ENCODE results near the gene CYP46A1.

CYP46A1 gene

GRCh38 chr14:99645545-99646505 is 38.3 kb upstream of the CYP46A1 start:
- Histone ChIP-seq H3K36me3 (ENCODE audit: control insufficient read depth, insufficient read depth, low read length) (no peaks in the 10 kb centered on the region), H3K9me3 (ENCODE audit: control insufficient read depth, low read length) (no peaks in the 10 kb centered on the region), H3K27ac (ENCODE audit: low read depth, low read length, severe bottlenecking) (no peak overlapping the region), H3K4me3 (ENCODE audit: extremely low read depth, insufficient read depth, low read length, poor library complexity, severe bottlenecking) (peak overlapping the region; percentile 22), H3K4me1 (ENCODE audit: control insufficient read depth, insufficient read depth, low read length, poor library complexity, severe bottlenecking) (peaks cover 3% of the 10 kb centered on the region)
- 63 to 67% methylated on average over 26 of the region's 32 CpGs for WGBS, 2 experiments (ENCODE audit: insufficient coverage in 2 of 2)

- no peak overlapping the region for H3K4me3 ChIP-seq (ENCODE audit: extremely low read depth, insufficient read depth, low read length, poor library complexity, severe bottlenecking)
- H3K36me3 ChIP-seq (ENCODE audit: control insufficient read depth, insufficient read depth, low read length): no peaks in the 10 kb centered on the region
- H3K4me1 ChIP-seq (ENCODE audit: control insufficient read depth, insufficient read depth, low read length, poor library complexity, severe bottlenecking): peaks cover 3% of the 10 kb centered on the region
- no peaks in the 10 kb centered on the region for H3K9me3 ChIP-seq (ENCODE audit: control insufficient read depth, low read length)
- 72 to 78% methylated on average over 4 to 6 of the region's 7 CpGs for WGBS, 2 experiments (ENCODE audit: insufficient coverage in 2 of 2)
- H3K27ac ChIP-seq (ENCODE audit: low read depth, low read length, severe bottlenecking): no peak overlapping the region
These were observed 36.7 kb upstream of the CYP46A1 start for GRCh38 chr14:99647411-99647810.

- no peaks in the 10 kb centered on the region for H3K9me3 ChIP-seq (ENCODE audit: control insufficient read depth, low read length)
- peaks cover 3% of the 10 kb centered on the region for H3K4me1 ChIP-seq (ENCODE audit: control insufficient read depth, insufficient read depth, low read length, poor library complexity, severe bottlenecking)
- H3K36me3 ChIP-seq (ENCODE audit: control insufficient read depth, insufficient read depth, low read length): no peaks in the 10 kb centered on the region
- WGBS, 2 experiments (ENCODE audit: insufficient coverage in 2 of 2): 85 to 93% methylated on average over 7 to 8 of the region's 8 CpGs
- no peak overlapping the region for H3K4me3 ChIP-seq (ENCODE audit: extremely low read depth, insufficient read depth, low read length, poor library complexity, severe bottlenecking)
- H3K27ac ChIP-seq (ENCODE audit: low read depth, low read length, severe bottlenecking): no peak overlapping the region
These were observed 35.9 kb upstream of the CYP46A1 start for GRCh38 chr14:99648027-99648784.

DNA sequence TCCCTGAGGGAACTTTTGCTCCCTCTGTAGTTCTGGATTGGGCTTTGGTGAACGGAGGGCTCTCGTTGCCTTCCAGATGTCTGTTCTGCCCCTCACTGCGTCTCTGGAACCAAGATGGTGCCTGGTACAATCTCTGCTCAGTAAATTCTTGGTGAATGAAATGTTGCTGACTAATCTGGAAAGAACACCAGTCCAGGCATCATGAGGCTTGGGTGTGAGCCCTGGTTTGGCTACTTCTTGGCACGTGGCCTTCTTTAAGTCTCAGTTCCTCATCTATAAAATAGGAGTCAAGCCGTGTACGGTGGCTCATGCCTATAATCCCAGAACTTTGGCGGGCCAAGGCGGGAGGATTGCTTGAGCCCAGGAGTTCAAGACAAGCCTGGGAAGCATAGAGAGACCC is 34.9 kb upstream of the CYP46A1 start:
- H3K27ac ChIP-seq (ENCODE audit: low read depth, low read length, severe bottlenecking): no peak overlapping the region
- no peaks in the 10 kb centered on the region for H3K36me3 ChIP-seq (ENCODE audit: control insufficient read depth, insufficient read depth, low read length)
- H3K4me3 ChIP-seq (ENCODE audit: extremely low read depth, insufficient read depth, low read length, poor library complexity, severe bottlenecking): no peak overlapping the region
- H3K4me1 ChIP-seq (ENCODE audit: control insufficient read depth, insufficient read depth, low read length, poor library complexity, severe bottlenecking): peaks cover 3% of the 10 kb centered on the region
- no peaks in the 10 kb centered on the region for H3K9me3 ChIP-seq (ENCODE audit: control insufficient read depth, low read length)
- WGBS, 2 experiments (ENCODE audit: insufficient coverage in 2 of 2): 87 to 95% methylated on average over 5 to 8 of the region's 8 CpGs

- no peak overlapping the region for H3K4me3 ChIP-seq (ENCODE audit: extremely low read depth, insufficient read depth, low read length, poor library complexity, severe bottlenecking)
- peaks cover 3% of the 10 kb centered on the region for H3K4me1 ChIP-seq (ENCODE audit: control insufficient read depth, insufficient read depth, low read length, poor library complexity, severe bottlenecking)
- no peaks in the 10 kb centered on the region for H3K9me3 ChIP-seq (ENCODE audit: control insufficient read depth, low read length)
- H3K36me3 ChIP-seq (ENCODE audit: control insufficient read depth, insufficient read depth, low read length): no peaks in the 10 kb centered on the region
- 96 to 97% methylated on average over 7 to 8 of the region's 8 CpGs for WGBS, 2 experiments (ENCODE audit: insufficient coverage in 2 of 2)
- no peak overlapping the region for H3K27ac ChIP-seq (ENCODE audit: low read depth, low read length, severe bottlenecking)
These were observed 34.5 kb upstream of the CYP46A1 start for GRCh38 chr14:99649643-99650042.

DNA sequence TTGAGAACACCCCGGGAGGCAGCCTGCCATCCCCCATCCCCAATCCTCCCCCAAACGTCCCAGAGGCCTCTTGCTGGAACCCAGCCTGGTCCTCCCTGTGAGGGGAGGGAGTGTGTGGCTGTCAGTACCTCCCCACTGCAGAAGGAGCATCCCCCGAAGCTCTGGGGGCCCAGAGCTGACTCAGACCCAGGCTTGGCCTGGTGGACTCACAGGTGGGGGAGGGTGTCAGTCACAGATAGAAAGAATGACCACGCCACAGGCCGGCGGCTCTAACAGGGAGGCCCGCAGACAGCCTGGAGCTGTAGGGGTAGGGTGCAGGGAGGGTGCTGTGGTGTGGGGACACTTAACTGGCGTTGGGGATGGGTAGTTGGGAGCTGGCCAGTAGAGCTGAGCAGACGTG is 33.9 kb upstream of the CYP46A1 start:
- no peaks in the 10 kb centered on the region for H3K36me3 ChIP-seq (ENCODE audit: control insufficient read depth, insufficient read depth, low read length)
- H3K27ac ChIP-seq (ENCODE audit: low read depth, low read length, severe bottlenecking): no peak overlapping the region
- 89 to 97% methylated on average over 7 of the region's 9 CpGs for WGBS, 2 experiments (ENCODE audit: insufficient coverage in 2 of 2)

DNA sequence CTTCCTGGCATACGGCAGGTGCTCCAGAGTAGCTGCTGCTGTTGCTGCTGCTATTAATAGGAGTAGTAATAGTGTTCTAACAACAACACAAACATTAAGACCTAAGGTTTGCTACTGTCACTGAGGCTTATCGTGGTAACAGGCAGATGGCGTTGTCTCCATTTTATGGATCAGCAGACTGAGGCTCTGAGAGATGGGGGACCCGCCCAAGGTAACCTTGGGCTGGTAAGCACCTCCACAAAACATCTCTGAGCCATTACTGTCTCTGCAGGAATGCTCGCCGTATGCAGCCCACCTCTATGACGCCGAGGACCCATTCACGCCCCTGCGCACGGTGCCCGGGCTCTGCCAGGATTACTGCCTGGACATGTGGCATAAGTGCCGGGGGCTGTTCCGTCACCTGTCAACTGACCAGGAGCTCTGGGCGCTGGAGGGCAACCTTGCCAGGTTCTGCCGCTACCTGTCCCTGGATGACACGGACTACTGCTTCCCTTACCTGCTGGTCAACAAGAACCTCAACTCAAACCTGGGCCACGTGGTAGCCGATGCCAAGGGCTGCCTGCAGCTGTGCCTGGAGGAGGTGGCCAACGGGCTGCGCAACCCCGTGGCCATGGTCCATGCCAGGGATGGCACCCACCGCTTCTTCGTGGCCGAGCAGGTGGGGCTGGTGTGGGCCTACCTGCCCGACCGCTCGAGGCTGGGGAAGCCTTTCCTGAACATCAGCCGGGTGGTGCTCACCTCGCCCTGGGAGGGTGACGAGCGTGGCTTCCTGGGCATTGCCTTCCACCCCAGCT is 31.9 kb upstream of the CYP46A1 start:
- no peak overlapping the region for H3K27ac ChIP-seq (ENCODE audit: low read depth, low read length, severe bottlenecking)
- H3K9me3 ChIP-seq (ENCODE audit: control insufficient read depth, low read length): no peaks in the 10 kb centered on the region
- 92 to 93% methylated on average over 30 to 31 of the region's 32 CpGs for WGBS, 2 experiments (ENCODE audit: insufficient coverage in 2 of 2)
- peaks cover 3% of the 10 kb centered on the region for H3K4me1 ChIP-seq (ENCODE audit: control insufficient read depth, insufficient read depth, low read length, poor library complexity, severe bottlenecking)
- H3K4me3 ChIP-seq (ENCODE audit: extremely low read depth, insufficient read depth, low read length, poor library complexity, severe bottlenecking): no peak overlapping the region
- H3K36me3 ChIP-seq (ENCODE audit: control insufficient read depth, insufficient read depth, low read length): no peaks in the 10 kb centered on the region

More for the DNA sequence above, 33.9 kb upstream of the CYP46A1 start:
- Histone ChIP-seq H3K4me1 (ENCODE audit: control insufficient read depth, insufficient read depth, low read length, poor library complexity, severe bottlenecking) (peaks cover 3% of the 10 kb centered on the region), H3K4me3 (ENCODE audit: extremely low read depth, insufficient read depth, low read length, poor library complexity, severe bottlenecking) (no peak overlapping the region), H3K9me3 (ENCODE audit: control insufficient read depth, low read length) (no peaks in the 10 kb centered on the region)

DNA sequence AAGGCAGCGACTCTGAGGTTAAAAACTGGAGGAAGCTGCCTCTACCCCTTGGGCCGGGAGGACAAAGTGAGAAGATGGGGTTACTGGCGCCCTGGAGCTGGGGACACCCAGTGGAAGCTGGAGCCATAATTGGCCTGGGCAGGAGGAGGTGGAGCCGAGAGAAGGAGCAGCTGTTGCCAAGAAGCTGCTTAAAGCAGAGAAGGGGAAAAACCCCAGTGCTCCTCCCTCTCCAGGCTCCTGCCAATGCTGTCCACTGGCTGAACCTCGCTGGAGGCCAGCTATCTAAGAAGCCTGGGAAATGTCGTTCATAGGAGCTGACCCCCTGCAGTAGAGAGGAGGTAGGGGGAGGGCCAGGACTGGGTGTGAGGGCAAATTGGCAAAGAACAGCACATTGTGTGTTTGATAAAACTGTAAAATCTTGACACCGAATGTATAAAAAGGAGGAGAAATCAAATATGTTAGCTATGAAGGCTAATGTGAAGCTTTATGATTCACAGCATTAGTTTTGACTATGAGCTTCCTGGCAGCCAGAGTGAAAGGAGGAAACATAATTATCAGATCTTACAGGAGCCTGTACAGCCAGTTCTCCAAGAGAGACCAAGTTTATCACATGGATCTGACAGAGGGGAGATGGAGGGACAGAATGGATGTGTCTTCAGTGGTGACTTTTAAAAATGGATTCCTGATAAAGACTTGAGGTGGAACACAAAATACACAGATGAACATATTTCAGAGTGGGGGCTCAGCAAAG is 29.7 kb upstream of the CYP46A1 start:
- WGBS, 2 experiments (ENCODE audit: insufficient coverage in 2 of 2): 61 to 73% methylated on average over 6 to 7 of the region's 7 CpGs
- H3K27ac ChIP-seq (ENCODE audit: low read depth, low read length, severe bottlenecking): no peak overlapping the region
- no peaks in the 10 kb centered on the region for H3K9me3 ChIP-seq (ENCODE audit: control insufficient read depth, low read length)
- H3K4me3 ChIP-seq (ENCODE audit: extremely low read depth, insufficient read depth, low read length, poor library complexity, severe bottlenecking): no peak overlapping the region
- peaks cover 3% of the 10 kb centered on the region for H3K4me1 ChIP-seq (ENCODE audit: control insufficient read depth, insufficient read depth, low read length, poor library complexity, severe bottlenecking)
- H3K36me3 ChIP-seq (ENCODE audit: control insufficient read depth, insufficient read depth, low read length): no peaks in the 10 kb centered on the region

- Histone ChIP-seq H3K9me3 (ENCODE audit: control insufficient read depth, low read length) (no peaks in the 10 kb centered on the region), H3K4me1 (ENCODE audit: control insufficient read depth, insufficient read depth, low read length, poor library complexity, severe bottlenecking) (peaks cover 6% of the 10 kb centered on the region), H3K4me3 (ENCODE audit: extremely low read depth, insufficient read depth, low read length, poor library complexity, severe bottlenecking) (no peak overlapping the region), H3K27ac (ENCODE audit: low read depth, low read length, severe bottlenecking) (no peak overlapping the region), H3K36me3 (ENCODE audit: control insufficient read depth, insufficient read depth, low read length) (no peaks in the 10 kb centered on the region)
- WGBS, 2 experiments (ENCODE audit: insufficient coverage in 2 of 2): 100% methylated on average over 1 to 3 of the region's 4 CpGs
These were observed 28.6 kb upstream of the CYP46A1 start for GRCh38 chr14:99655521-99655920.

GRCh38 chr14:99656171-99656570 is 27.9 kb upstream of the CYP46A1 start:
- Histone ChIP-seq H3K9me3 (ENCODE audit: control insufficient read depth, low read length) (no peaks in the 10 kb centered on the region), H3K4me3 (ENCODE audit: extremely low read depth, insufficient read depth, low read length, poor library complexity, severe bottlenecking) (no peak overlapping the region), H3K4me1 (ENCODE audit: control insufficient read depth, insufficient read depth, low read length, poor library complexity, severe bottlenecking) (peaks cover 13% of the 10 kb centered on the region), H3K36me3 (ENCODE audit: control insufficient read depth, insufficient read depth, low read length) (no peaks in the 10 kb centered on the region), H3K27ac (ENCODE audit: low read depth, low read length, severe bottlenecking) (no peak overlapping the region)
- WGBS, 2 experiments (ENCODE audit: insufficient coverage in 2 of 2): 96 to 100% methylated on average over 3 of the region's 5 CpGs

Measured in mesodermal cell (in vitro differentiated cells).